Left ventricle myocardium inferior (tissue), 1 donor: Measurements from ENCODE around the gene NKAP. TPM values are rescaled to one million over a fixed set of nuclear protein-coding genes. Genes with fewer than 3 reads are reported as not detected.

Experiments used
- DNase-seq: peaks from one replicate; pipeline ENCODE4 v3.0.0-alpha.2; 2020
- H3K27ac ChIP-seq: fragments of 200-600 bp; replicated peaks from 2 replicates; pipeline ENCODE4 v1.8.0; 2021
- H3K27me3 ChIP-seq: fragments of 200-600 bp; 2 replicates; pipeline ENCODE4 v1.8.0; 2021; ENCODE audit warnings: low read depth
- H3K36me3 ChIP-seq: fragments of 200-600 bp; 2 replicates; pipeline ENCODE4 v1.8.0; 2021
- H3K4me1 ChIP-seq: fragments of 200-600 bp; 2 replicates; pipeline ENCODE4 v1.8.0; 2021
- H3K4me3 ChIP-seq: fragments of 200-600 bp; 2 replicates; pipeline ENCODE4 v1.8.0; 2021; ENCODE audit warnings: mild to moderate bottlenecking, moderate library complexity
- H3K9me3 ChIP-seq: fragments of 200-600 bp; replicated peaks from 2 replicates; pipeline ENCODE4 v1.8.0; 2021
- CTCF ChIP-seq: fragments of 200-600 bp; IDR thresholded peaks from 2 replicates; pipeline ENCODE4 v1.8.0; 2021; ENCODE audit warnings: antibody characterized with exemption, mild to moderate bottlenecking, borderline replicate concordance
- intact Hi-C: fragments of 100-400 bp; cut with micrococcal nuclease; formaldehyde crosslinking; loops from one replicate; pipeline ENCODE4 v1.11.0; 2022
- long read RNA-seq: library from polyadenylated mRNA; unstranded; transcript quantifications from one replicate; pipeline ENCODE4 v2.0.0, GENCODE V29; 2021
- total RNA-seq: library from RNA; stranded (reverse); fragmentation: NEBNext Ultra II Directional; extraction: Animal tissue kit (Norgen Biotek cat#: 25700); gene quantifications from one replicate; pipeline ENCODE4 v1.2.1, GENCODE V29; 2021
- donor health status: DM: no; HTN: yes; CAD: no; lungs with severe emphysema.

NKAP gene
- total RNA-seq = 5.0 TPM
- long read RNA-seq, full-length matches to known transcripts = 9 of 12 reads
- long read RNA-seq, partial matches to known transcripts = 2 of 12 reads
- long read RNA-seq, other reads (novel, unspliced or antisense) = 1 of 12 reads

GRCh38 chrX:119943185-119943988 is at the start of gene NKAP:
NKAP (minus strand) TSS chrX:119943751; CDS start chrX:119943605, 146 bp downstream.
- TF ChIP-seq CTCF = no peak
- H3K4me1 ChIP-seq = peaks cover 19% of the 10 kb centered on the region
- H3K9me3 ChIP-seq = no peaks in the 10 kb centered on the region
- peak within 1 kb of the TSS; percentile 91 for H3K27ac ChIP-seq
- intact Hi-C loops = no loop called here
- DNase-seq = peak; percentile 71
- no peaks in the 10 kb centered on the region for H3K36me3 ChIP-seq
- H3K4me3 ChIP-seq = peak within 1 kb of the TSS; percentile 85
- no peaks in the 10 kb centered on the region for H3K27me3 ChIP-seq

- Histone ChIP-seq H3K27ac (no peak overlapping the region), H3K4me3 (peak overlapping the region; percentile 50), H3K4me1 (peaks cover 12% of the 10 kb centered on the region), H3K27me3 (peaks cover 90% of the 10 kb centered on the region), H3K9me3 (no peaks in the 10 kb centered on the region), H3K36me3 (no peaks in the 10 kb centered on the region)
- intact Hi-C loops = no loop called here
- no peak for TF ChIP-seq CTCF
- DNase-seq = no peak
Measured at GRCh38 chrX:119991005-119991787, 47.6 kb upstream of the NKAP start.

- Histone ChIP-seq H3K27ac (no peak overlapping the region), H3K27me3 (peaks cover 86% of the 10 kb centered on the region), H3K4me1 (peaks cover 12% of the 10 kb centered on the region), H3K36me3 (no peaks in the 10 kb centered on the region), H3K9me3 (no peaks in the 10 kb centered on the region), H3K4me3 (peak overlapping the region; percentile 50)
- DNase-seq = no peak
- TF ChIP-seq CTCF = no peak
- intact Hi-C loops = no loop called here
Measured at GRCh38 chrX:119990556-119991004, 47.0 kb upstream of the NKAP start.

- TF ChIP-seq CTCF = no peak
- Histone ChIP-seq H3K4me1 (peaks cover 12% of the 10 kb centered on the region), H3K36me3 (no peaks in the 10 kb centered on the region), H3K9me3 (no peaks in the 10 kb centered on the region), H3K4me3 (peak overlapping the region; percentile 50), H3K27ac (no peak overlapping the region), H3K27me3 (peaks cover 81% of the 10 kb centered on the region)
- DNase-seq = no peak
- intact Hi-C loops = no loop called here
Measured at GRCh38 chrX:119989905-119990555, 46.5 kb upstream of the NKAP start.

- intact Hi-C loops = no loop called here
Measured at GRCh38 chrX:119986203-119986602, 42.7 kb upstream of the NKAP start.

More at GRCh38 chrX:119986203-119986602, 42.7 kb upstream of the NKAP start:
- H3K9me3 ChIP-seq = no peaks in the 10 kb centered on the region
- no peak for DNase-seq
- H3K27me3 ChIP-seq = peaks cover 42% of the 10 kb centered on the region
- no peaks in the 10 kb centered on the region for H3K36me3 ChIP-seq
- no peak overlapping the region for H3K27ac ChIP-seq
- H3K4me1 ChIP-seq = peaks cover 6% of the 10 kb centered on the region
- TF ChIP-seq CTCF = no peak
- H3K4me3 ChIP-seq = no peak overlapping the region
